ENCODE data around the gene STAT5B.
"Not testable (repeated sequence)": the region's sequence is repeated elsewhere in the genome, so short reads cannot be mapped to it uniquely, and the experiment has no call there.

STAT5B gene

GRCh38 chr17:42297775-42298174 lies 21.6 kb upstream of the STAT5B start:
- H3K27ac Mint-ChIP-seq, H3K4me3 Mint-ChIP-seq, H3K27me3 Mint-ChIP-seq, DNase-seq, H3K9me3 Mint-ChIP-seq: not testable (repeated sequence)
- Mint-ChIP-seq H3K36me3 (ENCODE audit: low read depth) (peaks cover 89% of the 10 kb centered on the region), H3K4me1 (ENCODE audit: low read depth) (peaks cover 36% of the 10 kb centered on the region)

GRCh38 chr17:42296012-42296411 lies 19.8 kb upstream of the STAT5B start:
- Mint-ChIP-seq H3K36me3 (ENCODE audit: low read depth) (peaks cover 89% of the 10 kb centered on the region), H3K27me3 (no peaks in the 10 kb centered on the region), H3K9me3 (no peaks in the 10 kb centered on the region), H3K4me1 (ENCODE audit: low read depth) (peaks cover 41% of the 10 kb centered on the region), H3K27ac (peak overlapping the region; percentile 67), H3K4me3 (no peak overlapping the region)
- DNase-seq = no peak

GRCh38 chr17:42294469-42295398 lies 18.5 kb upstream of the STAT5B start:
- H3K36me3 Mint-ChIP-seq (ENCODE audit: low read depth) = peaks cover 95% of the 10 kb centered on the region
- no peaks in the 10 kb centered on the region for H3K27me3 Mint-ChIP-seq
- H3K27ac Mint-ChIP-seq = peak overlapping the region; percentile 76
- H3K4me1 Mint-ChIP-seq (ENCODE audit: low read depth) = peaks cover 54% of the 10 kb centered on the region
- no peak for DNase-seq
- no peak overlapping the region for H3K4me3 Mint-ChIP-seq
- no peaks in the 10 kb centered on the region for H3K9me3 Mint-ChIP-seq

GRCh38 chr17:42291129-42291528 lies 14.9 kb upstream of the STAT5B start:
- DNase-seq = peak; percentile 30
- peak overlapping the region; percentile 85 for H3K4me3 Mint-ChIP-seq
- no peaks in the 10 kb centered on the region for H3K27me3 Mint-ChIP-seq
- H3K27ac Mint-ChIP-seq = peak overlapping the region; percentile 92
- peaks cover 88% of the 10 kb centered on the region for H3K36me3 Mint-ChIP-seq (ENCODE audit: low read depth)
- no peaks in the 10 kb centered on the region for H3K9me3 Mint-ChIP-seq
- peaks cover 74% of the 10 kb centered on the region for H3K4me1 Mint-ChIP-seq (ENCODE audit: low read depth)

- Mint-ChIP-seq H3K27me3 (no peaks in the 10 kb centered on the region), H3K27ac (peak overlapping the region; percentile 92), H3K4me3 (peak overlapping the region; percentile 85), H3K4me1 (ENCODE audit: low read depth) (peaks cover 72% of the 10 kb centered on the region), H3K9me3 (no peaks in the 10 kb centered on the region), H3K36me3 (ENCODE audit: low read depth) (peaks cover 85% of the 10 kb centered on the region)
- no peak for DNase-seq
Measured at GRCh38 chr17:42290577-42290976, 14.4 kb upstream of the STAT5B start.

GRCh38 chr17:42289611-42290181 lies 13.5 kb upstream of the STAT5B start:
- H3K36me3 Mint-ChIP-seq (ENCODE audit: low read depth) = peaks cover 82% of the 10 kb centered on the region
- H3K4me1 Mint-ChIP-seq (ENCODE audit: low read depth) = peaks cover 69% of the 10 kb centered on the region
- no peaks in the 10 kb centered on the region for H3K9me3 Mint-ChIP-seq
- H3K27me3 Mint-ChIP-seq = no peaks in the 10 kb centered on the region
- DNase-seq = peak; percentile 77
- H3K27ac Mint-ChIP-seq = peak overlapping the region; percentile 92
- H3K4me3 Mint-ChIP-seq = peak overlapping the region; percentile 85

GRCh38 chr17:42288803-42289610 lies 12.8 kb upstream of the STAT5B start:
- Mint-ChIP-seq H3K4me1 (ENCODE audit: low read depth) (peaks cover 69% of the 10 kb centered on the region), H3K9me3 (no peaks in the 10 kb centered on the region), H3K27me3 (no peaks in the 10 kb centered on the region), H3K4me3 (peak overlapping the region; percentile 85), H3K27ac (peak overlapping the region; percentile 92), H3K36me3 (ENCODE audit: low read depth) (peaks cover 82% of the 10 kb centered on the region)
- peak; percentile 81 for DNase-seq

- H3K4me3 Mint-ChIP-seq = peak within 1 kb of the TSS; percentile 85
Measured at GRCh38 chr17:42287977-42288802, 12.0 kb upstream of the STAT5B start, which contains the start of gene STAT5A. Gene STAT5A (plus strand): TSS chr17:42288498. CDS start chr17:42289412, 914 bp downstream.

GRCh38 chr17:42287305-42287976 lies 11.2 kb upstream of the STAT5B start:
- no peaks in the 10 kb centered on the region for H3K27me3 Mint-ChIP-seq
- H3K9me3 Mint-ChIP-seq = no peaks in the 10 kb centered on the region
- H3K36me3 Mint-ChIP-seq (ENCODE audit: low read depth) = peaks cover 80% of the 10 kb centered on the region
- H3K27ac Mint-ChIP-seq = peak overlapping the region; percentile 97
- H3K4me3 Mint-ChIP-seq = peak overlapping the region; percentile 85
- peaks cover 76% of the 10 kb centered on the region for H3K4me1 Mint-ChIP-seq (ENCODE audit: low read depth)
- DNase-seq = peak; percentile 75

More at GRCh38 chr17:42287977-42288802, 12.0 kb upstream of the STAT5B start, which contains the start of gene STAT5A:
- Mint-ChIP-seq H3K27ac (peak within 1 kb of the TSS; percentile 97), H3K9me3 (no peaks in the 10 kb centered on the region), H3K4me1 (ENCODE audit: low read depth) (peaks cover 72% of the 10 kb centered on the region), H3K36me3 (ENCODE audit: low read depth) (peaks cover 78% of the 10 kb centered on the region), H3K27me3 (no peaks in the 10 kb centered on the region)
- peak; percentile 86 for DNase-seq

GRCh38 chr17:42286411-42287221 lies 10.4 kb upstream of the STAT5B start:
- Mint-ChIP-seq H3K27me3 (no peaks in the 10 kb centered on the region), H3K4me3 (peak overlapping the region; percentile 85), H3K27ac (peak overlapping the region; percentile 97), H3K4me1 (ENCODE audit: low read depth) (peaks cover 73% of the 10 kb centered on the region), H3K36me3 (ENCODE audit: low read depth) (peaks cover 76% of the 10 kb centered on the region), H3K9me3 (no peaks in the 10 kb centered on the region)
- DNase-seq = peak; percentile 37

- Mint-ChIP-seq H3K4me3 (peak overlapping the region; percentile 85), H3K27ac (peak overlapping the region; percentile 83), H3K36me3 (ENCODE audit: low read depth) (peaks cover 67% of the 10 kb centered on the region), H3K9me3 (no peaks in the 10 kb centered on the region), H3K4me1 (ENCODE audit: low read depth) (peaks cover 62% of the 10 kb centered on the region), H3K27me3 (no peaks in the 10 kb centered on the region)
- no peak for DNase-seq
Measured at GRCh38 chr17:42285346-42286050, 9.3 kb upstream of the STAT5B start.

GRCh38 chr17:42284566-42284965 lies 8.4 kb upstream of the STAT5B start:
- peaks cover 55% of the 10 kb centered on the region for H3K4me1 Mint-ChIP-seq (ENCODE audit: low read depth)
- H3K4me3 Mint-ChIP-seq = no peak overlapping the region
- H3K9me3 Mint-ChIP-seq = no peaks in the 10 kb centered on the region
- no peak for DNase-seq
- H3K27ac Mint-ChIP-seq = peak overlapping the region; percentile 18
- H3K27me3 Mint-ChIP-seq = no peaks in the 10 kb centered on the region
- peaks cover 60% of the 10 kb centered on the region for H3K36me3 Mint-ChIP-seq (ENCODE audit: low read depth)

All from activated T-cell treated with anti-CD3 and anti-CD28 coated beads, Interleukin-2, amount 50 U/mL, for 24 hours (primary cell).